IPS DF 19.7 (cell line): ENCODE data around the gene TK2.
"Not testable (repeated sequence)": the region's sequence is repeated elsewhere in the genome, so short reads cannot be mapped to it uniquely, and the experiment has no call there.

Source experiments
- DNase-seq: peaks from one replicate; pipeline ENCODE4 v3.0.0-alpha.2; 2013; ENCODE audit warnings: low read depth, low spot score

Gene TK2

DNA sequence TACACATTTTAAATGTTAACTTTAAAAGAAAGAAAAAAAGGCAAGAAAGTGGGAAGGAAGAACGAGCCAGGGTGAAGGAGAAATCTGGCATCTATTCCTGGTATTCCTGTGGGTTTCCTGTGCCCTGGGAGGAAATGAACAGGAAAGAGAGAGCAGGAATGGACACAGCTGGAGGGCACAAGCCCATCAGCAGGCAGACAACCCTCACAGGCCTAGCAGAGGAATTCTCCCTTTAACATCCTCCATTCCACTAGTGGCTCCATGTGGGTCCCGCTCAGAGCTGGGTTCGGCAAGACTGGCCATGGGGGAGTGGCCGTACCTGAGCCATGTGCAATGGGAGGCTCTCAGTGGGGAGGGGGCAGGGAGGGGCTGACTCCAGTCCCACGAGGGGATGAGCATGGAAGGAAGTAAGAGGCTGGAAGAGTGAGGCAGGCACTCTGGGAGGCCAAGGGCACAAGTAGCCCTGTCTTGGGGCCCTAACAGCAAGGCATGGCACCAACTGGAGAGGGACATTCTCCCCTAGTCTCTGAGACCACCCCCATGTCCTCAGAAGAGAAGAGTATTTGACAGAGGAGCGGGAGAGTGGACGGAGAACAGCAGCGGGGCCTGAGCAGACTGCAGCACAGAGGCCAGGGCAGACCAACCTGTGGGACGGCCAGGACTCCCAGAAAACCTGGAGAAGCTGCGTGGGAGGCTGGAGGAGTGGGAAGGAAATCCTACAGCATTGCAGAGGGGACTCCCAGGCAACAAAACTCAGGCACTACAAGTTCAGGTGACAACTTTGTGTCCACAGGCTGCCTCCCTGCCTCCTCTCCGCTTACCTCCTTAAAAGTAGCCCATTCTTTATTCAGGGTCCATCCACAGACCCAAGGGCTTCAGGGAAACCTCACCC lies 30.2 kb downstream of the TK2 start:
- DNase-seq, result no peak

DNA sequence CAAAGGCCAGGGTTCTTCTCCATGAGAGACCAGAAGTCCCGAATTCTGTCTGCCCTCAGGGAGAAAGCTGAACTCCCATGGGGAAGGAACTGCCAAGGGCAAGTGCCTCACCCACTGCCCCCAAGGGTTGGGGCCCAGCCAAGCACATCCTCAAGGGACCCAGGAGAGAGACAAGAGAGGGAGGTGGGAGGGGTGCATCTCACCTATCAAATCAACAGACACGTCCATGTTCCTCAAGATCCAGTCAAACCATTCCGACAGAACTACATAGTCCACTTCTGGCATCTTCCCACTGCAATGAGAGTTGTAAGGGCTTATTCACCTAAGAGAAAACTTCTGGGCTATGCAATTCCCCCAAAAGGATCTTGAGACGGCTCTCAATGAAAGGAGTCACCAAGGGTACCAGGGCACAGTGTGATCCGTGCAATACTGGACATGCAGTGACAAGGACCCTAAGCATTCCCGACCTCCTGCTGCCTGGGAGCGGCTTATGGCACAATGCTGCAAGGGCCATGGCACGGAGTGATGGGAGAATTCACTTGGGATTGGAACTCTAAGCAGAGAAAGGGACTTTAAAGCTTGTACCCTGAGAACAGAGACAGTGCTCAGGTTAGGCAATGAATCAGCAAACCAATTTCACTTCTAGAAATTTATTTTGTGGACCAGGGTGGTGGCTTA lies 32.2 kb downstream of the TK2 start:
- no peak for DNase-seq

DNA sequence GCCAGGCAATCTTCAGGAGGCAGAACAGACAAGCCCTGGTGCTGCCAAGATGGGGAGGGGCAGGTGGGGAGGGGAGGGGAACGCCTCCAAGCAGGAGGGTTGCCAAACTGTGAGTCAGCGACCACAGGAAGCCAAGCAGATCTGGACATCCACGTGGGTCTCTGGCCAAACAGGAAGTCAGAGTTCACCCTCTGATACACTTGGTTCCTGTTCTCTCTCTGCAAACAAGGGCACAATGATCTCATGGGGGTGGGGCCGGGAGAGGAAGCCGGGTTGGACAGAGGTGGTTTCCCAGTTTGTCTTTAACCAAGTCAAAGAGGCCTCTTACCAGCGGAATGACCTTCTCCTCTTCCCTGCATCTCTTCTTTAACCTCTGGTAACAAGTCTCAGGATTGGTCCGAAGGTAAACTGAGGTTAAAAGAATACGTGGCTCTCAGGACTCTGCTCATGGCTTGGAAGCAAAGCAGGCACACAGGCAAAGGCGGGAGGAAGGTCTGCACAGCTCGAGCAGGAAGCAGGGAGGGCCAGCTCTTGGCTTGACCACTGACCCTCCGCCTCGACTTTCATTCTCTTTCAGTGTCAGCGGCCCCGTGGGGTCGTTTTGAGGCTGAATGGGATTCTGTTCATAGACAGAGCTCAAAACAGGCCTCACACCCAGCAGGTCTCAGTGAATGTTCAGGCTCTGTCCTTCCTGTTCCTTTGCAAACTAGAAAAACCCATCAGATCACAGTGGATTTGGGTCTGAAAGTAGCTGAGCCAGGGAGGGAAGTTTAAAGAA lies 32.9 kb downstream of the TK2 start:
- no peak for DNase-seq

DNA sequence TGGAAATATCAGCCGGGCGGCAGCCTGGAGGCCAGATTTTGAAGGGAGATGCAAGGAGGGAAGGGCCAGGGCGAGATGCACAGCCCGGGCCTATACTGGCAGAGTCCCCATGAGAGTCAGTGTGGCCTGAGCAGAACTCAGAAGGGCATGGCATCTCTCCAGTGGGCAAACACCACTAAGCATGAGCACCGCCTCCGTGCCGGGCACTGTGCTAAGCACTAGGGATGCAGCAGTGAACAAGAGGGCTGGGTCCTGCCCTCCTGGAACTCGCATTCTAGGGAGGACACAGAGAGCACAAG lies 33.5 kb downstream of the TK2 start:
- no peak for DNase-seq

DNA sequence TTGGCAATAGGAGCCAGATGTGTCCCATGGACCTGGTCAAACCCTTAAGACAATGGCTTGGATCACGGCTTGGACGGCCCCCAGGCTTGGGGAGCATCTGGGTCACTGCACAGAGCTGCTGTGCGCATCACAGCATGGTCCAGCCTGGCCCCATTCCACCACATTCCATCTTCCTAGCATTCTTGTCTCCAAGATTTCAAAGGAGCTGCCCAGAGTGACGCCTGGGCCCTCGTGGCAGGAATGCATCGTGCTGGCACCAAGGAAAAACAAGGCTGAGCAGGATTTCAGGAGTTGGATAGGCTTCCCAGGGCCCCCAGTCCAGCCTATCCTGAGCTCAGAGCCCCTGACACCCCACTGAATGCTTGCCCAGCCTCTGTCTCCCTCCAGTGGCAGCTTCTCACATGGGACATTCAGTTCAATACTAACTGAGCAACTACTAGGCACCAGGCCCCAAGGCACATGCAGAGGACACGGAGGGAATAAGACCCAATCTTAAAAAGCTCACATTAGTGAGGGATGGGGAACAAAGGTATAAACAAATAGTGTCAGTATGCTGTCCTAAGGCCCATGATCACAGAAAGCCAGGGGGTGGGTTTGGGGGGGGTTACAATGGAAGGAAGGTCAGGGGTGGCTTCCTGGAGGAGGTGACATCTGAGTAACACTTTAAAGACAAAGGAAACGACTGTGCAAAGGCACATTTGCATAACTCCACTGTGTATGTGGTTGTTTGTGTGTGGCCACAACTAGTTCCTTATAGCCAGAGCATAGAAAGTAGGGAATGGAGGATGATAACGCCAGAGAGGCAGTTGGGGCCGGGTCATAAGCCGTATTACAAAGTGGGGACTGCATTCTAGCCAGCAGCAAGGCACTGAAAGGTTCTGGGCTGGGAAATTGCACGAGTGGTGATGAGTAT lies 34.1 kb downstream of the TK2 start:
- no peak for DNase-seq

DNA sequence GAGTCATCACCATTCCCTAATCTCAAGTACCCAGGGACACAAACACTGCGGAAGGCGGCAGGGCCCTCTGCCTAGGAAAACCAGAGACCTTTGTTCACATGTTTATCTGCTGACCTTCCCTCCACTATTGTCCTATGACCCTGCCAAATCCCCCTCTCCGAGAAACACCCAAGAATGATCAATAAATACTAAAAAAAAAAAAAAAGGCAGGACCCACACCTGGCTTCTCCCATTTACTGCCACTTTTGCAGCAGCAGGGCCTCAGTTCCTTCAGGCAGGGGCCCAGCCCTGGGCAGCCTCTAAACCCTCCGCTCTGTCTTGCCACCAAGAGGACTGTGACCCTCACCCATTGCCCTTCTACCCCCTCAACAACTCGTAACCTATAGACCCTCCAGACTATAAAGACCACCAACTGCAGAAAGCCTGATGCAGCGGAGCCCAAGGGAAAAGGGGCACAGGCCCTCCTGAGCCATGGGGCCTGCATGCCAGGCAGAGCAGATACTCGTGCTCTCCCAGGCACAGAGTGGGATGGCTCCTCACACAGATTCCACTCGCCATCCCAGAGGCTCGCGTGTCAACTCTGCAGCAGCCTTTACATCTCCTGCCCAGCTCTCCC lies 34.8 kb downstream of the TK2 start:
- DNase-seq, result not testable (repeated sequence)

DNA sequence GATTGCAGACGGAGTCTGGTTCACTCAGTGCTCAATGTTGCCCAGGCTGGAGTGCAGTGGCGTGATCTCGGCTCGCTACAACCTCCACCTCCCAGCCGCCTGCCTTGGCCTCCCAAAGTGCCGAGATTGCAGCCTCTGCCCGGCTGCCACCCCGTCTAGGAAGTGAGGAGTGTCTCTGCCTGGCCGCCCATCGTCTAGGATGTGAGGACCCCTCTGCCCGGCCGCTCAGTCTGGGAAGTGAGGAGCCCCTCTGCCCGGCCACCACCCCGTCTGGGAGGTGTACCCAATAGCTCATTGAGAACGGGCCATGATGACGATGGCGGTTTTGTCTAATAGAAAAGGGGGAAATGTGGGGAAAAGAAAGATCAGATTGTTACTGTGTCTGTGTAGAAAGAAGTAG lies 35.5 kb downstream of the TK2 start:
- not testable (repeated sequence) for DNase-seq

DNA sequence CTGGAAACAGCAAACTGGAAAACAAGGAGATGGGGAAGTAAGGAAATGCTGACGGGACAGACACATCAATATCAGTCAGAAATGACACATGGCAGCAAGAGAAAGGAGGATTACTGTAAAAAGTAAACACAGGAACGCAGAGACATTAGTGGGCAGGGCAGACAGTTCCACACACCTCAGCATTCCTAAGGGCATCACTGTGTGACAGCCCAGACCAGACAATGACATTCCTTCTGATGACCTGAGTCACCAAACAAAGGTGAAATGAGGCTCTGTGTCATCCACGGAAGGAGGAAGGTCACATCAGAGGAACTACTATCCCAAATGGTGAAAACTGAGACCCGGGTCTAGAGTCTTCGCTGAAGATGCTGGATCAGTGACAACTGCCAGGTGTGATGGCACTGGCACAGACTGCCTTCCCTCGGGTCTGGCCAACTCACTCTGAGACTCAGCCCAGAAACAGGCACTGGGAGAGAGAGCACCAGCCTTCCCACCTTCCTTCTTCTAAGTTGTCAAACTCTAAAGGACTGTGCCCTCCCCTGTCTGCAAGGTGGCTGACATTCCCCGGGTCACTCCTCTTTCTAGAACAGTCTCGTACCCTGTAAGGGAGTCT lies 36.7 kb downstream of the TK2 start:
- DNase-seq, result no peak

DNA sequence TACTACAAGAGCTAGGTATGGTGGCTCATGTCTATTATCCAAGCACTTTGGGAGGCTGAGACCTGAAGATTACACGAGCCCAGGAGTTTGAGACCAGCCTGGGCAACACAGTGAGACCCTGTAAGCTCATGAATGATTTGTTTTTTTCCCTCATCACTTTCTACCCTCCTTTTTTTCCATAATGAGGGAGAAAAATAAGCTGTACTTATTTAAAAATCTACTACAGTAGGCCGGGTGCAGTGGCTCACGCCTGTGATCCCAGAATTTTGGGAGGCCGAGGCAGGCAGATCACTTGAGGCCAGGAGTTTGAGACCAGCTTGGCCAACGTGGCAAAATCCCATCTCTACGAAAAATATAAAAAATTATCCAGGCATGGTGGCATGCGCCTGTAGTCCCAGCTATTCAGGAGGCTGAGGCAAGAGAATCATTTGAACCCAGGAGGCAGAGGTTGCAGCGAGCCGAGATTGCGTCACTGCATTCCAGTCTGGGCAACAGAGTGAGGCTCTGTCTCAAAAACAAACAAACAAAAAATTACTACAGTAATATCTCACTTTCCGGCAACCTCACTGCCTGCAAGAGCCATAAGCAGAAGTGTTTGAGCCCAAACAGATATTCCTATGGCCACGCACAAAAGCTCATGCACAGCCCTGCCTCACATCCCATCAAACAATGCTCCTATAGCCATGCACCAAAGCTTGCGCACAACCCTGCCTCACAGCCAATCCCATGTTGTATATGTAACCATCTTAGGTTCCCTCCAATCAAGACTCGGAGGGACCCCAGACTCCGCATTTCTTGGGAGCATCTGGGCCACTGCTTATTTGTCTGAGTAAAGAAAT lies 37.4 kb downstream of the TK2 start:
- no peak for DNase-seq

DNA sequence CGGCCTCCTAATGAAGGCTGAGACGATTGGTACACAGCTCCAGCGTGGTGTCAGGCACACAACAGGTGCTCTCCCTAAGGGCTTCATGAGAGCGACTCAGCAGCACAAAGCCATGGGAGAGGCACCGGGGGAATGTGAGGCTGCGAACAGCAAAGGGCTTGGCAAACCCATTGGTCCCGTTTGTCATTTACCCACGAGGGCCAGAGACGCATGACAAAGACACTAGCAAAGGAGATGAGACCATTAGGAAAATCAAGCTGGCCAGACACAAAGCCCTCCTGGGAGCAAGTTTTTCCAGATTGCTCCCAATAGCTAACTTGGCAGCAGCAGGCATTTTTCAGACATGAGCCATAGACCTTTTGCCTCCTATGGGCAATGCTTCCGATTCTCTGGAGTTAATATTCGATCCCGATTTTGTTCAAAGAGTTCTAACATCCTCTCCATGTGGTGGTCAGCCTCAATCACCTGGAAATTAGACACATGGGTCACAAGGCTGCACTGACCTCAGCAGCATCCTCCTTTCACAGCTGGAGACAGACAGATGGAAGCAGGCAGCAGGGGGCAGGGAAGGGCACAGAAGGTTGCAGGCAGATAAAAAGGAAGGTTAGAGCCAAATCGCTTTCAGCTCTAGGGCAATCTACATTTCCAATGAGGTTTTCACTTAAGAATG lies 38.2 kb downstream of the TK2 start:
- peak; percentile 57 for DNase-seq

DNA sequence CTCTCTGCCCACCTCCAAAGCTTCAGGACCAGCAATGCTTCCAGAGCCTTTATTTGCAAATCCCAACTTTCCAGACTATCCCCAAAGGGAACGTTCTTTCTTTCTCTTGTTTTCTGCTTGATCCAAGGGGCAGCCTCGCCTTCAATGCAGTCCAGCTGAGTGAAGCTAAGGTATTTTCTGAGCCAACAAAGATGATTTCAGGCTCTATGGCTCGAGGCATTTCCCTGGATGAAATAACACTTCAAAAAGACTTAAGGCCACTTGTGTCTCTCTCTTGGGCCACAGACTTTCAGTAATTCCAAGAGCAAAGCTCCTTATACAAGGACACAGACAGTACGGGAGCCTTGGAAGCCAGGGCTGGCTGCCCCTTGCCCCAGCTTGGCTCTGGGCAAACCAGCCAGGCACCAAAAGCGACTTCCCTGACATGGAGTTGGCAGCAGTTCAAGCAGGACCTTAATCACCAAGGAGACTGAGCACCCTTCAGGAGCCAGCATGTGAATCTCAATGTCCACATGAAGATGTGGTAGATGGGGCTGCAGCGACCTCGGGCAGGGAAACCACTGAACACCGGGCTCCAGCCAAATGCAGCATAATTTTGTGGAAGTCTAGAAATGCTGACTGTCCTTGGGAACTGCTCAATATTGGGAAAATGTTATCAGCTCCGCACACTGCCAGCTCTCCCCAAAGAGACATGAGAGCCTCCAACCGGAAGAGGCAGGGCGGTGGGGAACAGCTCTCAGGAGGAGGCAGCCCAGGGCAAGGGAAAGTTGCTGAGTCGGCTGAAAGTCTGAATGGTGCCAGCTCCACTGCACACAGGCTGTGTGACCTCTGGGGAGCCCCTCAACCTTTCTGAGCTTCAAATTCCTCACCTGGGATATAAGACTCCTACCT lies 39.0 kb downstream of the TK2 start:
- DNase-seq, result no peak

DNA sequence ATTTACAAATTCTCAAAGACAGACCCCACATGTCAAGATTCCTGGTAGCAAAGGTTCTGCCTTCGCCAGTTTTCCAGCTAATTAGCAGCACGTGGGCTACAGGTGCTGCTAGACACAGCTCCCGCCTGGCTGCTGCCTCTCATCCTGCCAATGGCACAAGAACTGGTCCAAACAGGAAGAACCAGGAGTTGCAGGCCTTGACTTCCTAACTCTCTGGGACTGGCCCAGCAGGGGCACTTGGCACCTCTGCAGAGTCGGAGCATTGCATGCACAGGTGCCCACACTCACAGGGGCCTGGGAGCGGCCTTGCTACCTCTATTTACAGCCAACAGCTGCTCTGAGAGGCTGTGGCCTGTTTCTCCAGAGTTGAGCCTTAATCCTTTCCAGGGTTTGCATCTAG lies 39.6 kb downstream of the TK2 start:
- DNase-seq, result no peak

DNA sequence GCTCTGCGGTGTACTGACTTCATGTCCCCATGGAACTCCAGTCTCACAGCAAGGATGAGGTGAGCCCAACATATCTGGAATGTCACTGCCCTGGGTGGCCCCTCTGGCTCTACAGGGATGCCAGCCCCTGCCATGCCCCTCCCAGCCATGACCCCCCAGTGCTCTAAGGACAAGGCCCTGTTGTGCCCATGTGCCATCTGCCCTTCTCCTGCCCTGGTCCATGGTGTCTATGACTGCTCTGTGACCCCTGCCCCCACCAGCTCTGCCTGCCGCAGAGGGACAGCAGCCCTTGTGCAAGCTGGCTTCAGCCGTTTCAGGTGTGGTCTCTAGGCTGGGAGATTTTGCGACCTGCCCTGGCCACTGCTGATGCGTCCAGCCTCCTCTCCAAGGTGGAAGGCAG lies 40.3 kb downstream of the TK2 start:
- DNase-seq, result no peak

DNA sequence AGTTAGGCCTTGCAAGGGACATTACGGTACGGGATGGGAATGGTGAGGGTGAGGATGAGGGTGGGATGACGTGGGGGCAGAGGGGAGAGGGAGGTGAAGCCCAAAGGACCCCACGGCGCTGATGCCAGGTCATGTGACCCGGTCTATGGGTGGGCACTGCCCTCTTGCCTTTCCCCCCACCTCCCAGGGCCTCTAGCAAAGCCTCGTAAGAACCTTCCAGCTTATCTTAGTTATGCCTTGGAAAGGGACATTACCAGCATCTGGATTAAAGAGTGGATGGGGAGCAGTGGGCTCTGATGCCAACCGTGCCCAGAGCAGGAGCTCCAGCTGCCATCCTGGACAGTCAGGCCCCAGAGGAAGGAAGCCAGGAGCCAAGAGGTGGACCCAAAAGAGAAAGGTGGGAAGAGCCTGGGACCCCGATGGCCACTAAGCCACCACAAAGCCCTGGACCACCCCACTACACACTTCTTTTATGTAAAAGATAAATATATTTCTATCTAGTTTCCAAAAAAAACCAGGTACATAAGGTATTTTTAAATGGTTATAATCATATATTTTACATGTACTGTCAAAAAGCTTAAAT lies 40.9 kb downstream of the TK2 start:
- no peak for DNase-seq

DNA sequence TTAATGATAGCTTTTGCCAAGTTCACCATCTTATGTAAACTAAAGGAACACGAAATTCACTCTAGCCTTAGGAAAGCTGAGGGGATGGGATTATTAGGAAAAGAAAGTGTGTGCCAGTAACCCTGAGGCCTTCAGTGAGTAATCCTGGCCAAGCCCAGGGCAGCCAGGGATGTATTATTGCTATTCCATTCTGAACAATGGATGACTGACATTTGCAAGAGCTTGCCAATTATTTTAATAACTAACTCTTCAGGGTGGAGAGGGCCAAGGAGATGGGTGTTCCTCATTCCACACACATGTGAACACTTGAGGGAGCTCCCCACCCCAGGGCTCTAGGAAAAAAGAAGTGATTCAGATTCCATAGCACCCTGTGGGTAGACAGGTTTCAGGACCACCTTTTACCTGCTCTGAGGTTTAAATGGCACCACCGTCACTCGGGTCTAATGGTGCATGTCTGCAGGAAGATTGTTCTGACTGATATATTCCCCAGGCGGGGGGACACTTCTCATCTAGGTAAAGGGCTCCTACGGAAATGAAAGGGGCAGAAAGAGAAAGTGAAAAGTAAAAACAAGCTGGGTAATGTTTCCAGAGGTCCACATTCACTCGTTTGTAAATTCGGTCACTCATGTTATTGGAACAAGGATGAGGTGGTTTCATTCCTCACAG lies 41.5 kb downstream of the TK2 start:
- no peak for DNase-seq

DNA sequence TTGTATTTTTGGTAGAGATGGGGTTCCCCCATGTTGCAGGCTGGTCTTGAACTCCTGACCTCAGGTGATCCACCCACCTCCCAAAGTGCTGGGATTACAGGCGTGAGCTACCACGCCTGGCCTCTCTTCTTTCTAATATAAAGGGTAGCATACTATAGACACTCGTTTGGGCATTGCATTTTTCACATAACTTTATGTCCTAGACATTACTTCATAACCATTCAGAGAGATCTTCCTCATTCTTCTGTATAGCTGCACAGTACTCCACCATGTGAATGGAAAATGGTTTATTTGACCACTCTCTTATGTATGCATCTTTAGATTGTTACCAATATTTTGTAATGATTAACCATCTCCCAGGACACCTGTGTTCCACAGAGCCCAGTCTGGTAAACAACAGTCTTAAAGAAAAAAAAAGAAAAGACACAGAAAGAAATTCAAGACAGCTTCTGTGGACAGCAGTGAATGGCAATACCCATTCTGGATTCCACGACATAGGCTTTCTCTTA lies 42.1 kb downstream of the TK2 start:
- DNase-seq, result no peak

DNA sequence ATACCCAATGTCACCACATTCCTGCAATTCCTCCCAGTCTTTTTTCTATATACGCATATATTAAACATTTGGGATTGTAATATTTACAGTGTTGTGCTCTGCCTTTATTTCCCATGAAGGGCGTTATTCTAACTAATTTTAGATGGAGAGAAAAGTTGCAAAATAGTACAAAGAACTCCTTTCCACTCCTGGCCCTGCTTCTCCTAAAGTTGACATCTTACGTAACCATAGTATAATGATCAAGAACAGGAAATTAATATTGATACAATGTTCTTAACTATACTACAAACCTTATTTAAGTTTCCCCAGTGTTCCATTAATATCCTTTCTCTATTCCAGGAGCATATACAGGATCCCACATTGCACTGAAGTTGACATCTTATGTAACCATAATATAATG lies 46.3 kb downstream of the TK2 start:
- no peak for DNase-seq
